Measurements from ENCODE around the gene TM9SF4. TPM values are rescaled to one million over a fixed set of nuclear protein-coding genes. Genes with fewer than 3 reads are reported as not detected.

Gene TM9SF4
- total RNA-seq, 2 experiments from 2014 or later = 43.2 to 66.5 TPM

DNA sequence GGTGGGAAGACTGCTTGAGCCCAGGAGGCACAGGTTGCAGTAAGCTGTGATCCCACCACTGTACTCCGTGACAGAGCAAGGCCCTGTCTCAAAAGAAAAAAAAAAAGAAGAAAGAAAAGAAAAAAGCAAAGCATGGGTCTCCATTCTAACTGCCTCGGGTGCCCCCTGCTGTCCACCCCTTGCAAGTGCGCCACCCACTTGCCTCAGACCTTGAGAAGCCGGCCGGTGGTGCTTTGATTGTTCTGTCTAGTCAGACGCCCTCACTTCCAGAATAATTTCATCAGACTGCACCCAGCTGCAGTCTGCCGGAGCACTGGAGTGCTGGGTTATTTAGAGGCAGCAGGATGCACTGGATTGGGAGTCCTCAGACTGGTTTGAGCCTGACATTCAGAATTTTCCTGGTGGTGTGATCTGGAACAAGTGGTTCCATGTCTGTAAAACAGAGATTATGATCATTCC, 17.6 kb upstream of the TM9SF4 start:
- Mint-ChIP-seq H3K27ac (no peak overlapping the region), H3K4me3 (no peak overlapping the region), H3K27me3 (peaks cover 14% of the 10 kb centered on the region), H3K4me1 (peaks cover 2% of the 10 kb centered on the region), H3K9me3 (ENCODE audit: low read depth) (no peaks in the 10 kb centered on the region), H3K36me3 (ENCODE audit: low read depth) (no peaks in the 10 kb centered on the region)
- ATAC-seq (peak; percentile 96), DNase-seq (peak; percentile 92)
- CTCF ChIA-PET = interaction anchor here (0.8 to 5.1 kb wide), 25 partner anchors 9 to 269 kb away, joined by 3 to 32 read pairs (median 5); partner anchors contain the start of gene PDRG1
- POLR2A ChIA-PET = interaction anchor here (0.5 to 0.6 kb wide), 2 partner anchors 238 to 292 kb away, joined by 3 read pairs; no protein-coding TSS in a partner anchor
- intact Hi-C loops (cut with DNase I, micrococcal nuclease) = loop anchor here (1.0 to 2.0 kb wide), 4 partner anchors 61 to 270 kb away; no protein-coding TSS in a partner anchor

DNA sequence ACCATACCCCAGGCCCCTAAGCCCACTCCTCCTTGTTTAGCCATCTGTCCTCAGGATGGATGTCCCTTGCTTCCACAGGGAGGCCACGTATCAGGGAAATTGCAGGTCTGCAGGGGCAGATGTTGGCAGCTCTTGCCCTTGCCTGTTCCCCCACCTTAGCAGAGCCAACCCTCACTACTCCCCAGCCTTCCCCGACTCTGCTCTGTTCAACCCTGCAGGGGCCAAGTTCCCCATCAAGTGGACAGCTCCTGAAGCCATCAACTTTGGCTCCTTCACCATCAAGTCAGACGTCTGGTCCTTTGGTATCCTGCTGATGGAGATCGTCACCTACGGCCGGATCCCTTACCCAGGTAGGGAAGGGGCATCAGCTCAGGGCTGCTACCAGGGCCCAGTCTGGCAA, 10.7 kb upstream of the TM9SF4 start:
- Mint-ChIP-seq H3K4me3 (no peak overlapping the region), H3K9me3 (ENCODE audit: low read depth) (no peaks in the 10 kb centered on the region), H3K36me3 (ENCODE audit: low read depth) (no peaks in the 10 kb centered on the region), H3K4me1 (no peaks in the 10 kb centered on the region), H3K27ac (no peak overlapping the region), H3K27me3 (peaks cover 14% of the 10 kb centered on the region)
- DNase-seq (no peak), ATAC-seq (no peak)
- intact Hi-C loops (cut with DNase I, micrococcal nuclease) = no loop called here
- CTCF ChIA-PET = interaction anchor here (1.3 to 1.6 kb wide), 2 partner anchors 10 to 252 kb away, joined by 3 to 4 read pairs; partner anchors contain the start of gene TM9SF4
- POLR2A ChIA-PET = no interaction called here

DNA sequence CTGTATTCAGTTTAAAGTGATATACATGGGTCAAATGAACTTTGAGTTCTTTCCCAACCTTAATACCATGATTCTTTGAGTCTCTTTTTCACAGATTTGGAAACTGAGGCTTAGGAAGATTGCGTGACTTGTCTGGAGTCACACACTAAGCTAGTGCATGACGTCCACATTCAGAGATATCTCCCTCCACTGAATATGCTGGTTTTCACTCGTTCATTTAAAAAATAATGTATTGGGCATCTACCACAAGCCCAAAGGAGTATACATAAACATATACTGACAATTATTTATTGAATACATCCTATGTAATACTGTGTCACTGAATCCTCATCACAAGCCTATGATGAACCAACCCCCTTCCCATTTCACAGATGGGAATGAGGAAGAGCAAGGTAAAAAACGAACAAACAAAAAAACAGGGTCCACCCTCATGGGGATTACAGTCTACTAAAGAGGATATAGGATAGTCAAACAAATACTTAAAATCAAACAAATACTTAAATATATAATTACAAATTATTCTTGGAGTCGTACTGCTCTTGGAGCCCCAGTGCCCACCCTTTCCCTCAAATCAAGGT, 611 bp upstream of the TM9SF4 start:
- intact Hi-C loops (cut with DNase I, micrococcal nuclease) = loop anchor here (1.0 to 10.0 kb wide), 9 partner anchors 98 to 1886 kb away; partner anchors contain the start of genes PLAGL2 (in 2 of the 2), POFUT1 (in 2 of the 2), ASXL1 (in 1 of the 2) and KIF3B (in 1 of the 2)

DNA sequence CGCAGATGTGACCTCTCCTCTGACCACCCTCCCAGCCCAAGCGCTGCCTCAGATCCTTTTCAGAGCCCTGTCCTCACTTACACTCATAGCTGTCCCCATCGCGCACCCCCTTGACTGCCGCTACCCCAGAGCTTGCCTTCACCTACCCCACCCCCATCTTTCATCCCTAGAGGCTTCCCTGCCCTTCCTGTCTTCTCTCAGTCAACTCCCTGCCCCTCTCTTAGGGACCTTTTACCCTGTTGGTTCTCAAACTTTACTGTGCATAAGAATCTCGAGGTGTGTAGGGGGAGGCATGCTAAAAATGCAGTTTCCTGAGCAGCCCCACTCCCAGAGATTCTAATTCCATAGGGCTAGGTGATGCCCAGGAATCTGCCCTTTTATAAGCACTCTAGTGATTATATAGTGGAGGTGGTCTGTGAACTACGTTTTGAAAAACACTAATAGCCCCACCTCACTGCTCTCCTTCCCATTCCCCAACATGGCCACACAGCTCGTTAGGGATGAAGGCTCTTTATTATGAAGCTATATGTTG, 725 bp downstream of the TM9SF4 start:
- no peak for ATAC-seq
- intact Hi-C loops (cut with DNase I, micrococcal nuclease) = no loop called here

More for the DNA sequence above, 611 bp upstream of the TM9SF4 start:
- ATAC-seq = no peak
- ChIA-PET POLR2A (no interaction called here), CTCF (interaction anchor here (0.6 to 1.9 kb wide), 5 partner anchors 10 to 286 kb away, joined by 3 to 7 read pairs (median 4); no protein-coding TSS in a partner anchor)
- Mint-ChIP-seq H3K36me3 (ENCODE audit: low read depth) (peaks cover 9% of the 10 kb centered on the region), H3K27me3 (peaks cover 2% of the 10 kb centered on the region), H3K4me3 (peak overlapping the region; percentile 97), H3K4me1 (peaks cover 29% of the 10 kb centered on the region), H3K9me3 (ENCODE audit: low read depth) (no peaks in the 10 kb centered on the region), H3K27ac (no peak overlapping the region)
- DNase-seq = no peak

DNA sequence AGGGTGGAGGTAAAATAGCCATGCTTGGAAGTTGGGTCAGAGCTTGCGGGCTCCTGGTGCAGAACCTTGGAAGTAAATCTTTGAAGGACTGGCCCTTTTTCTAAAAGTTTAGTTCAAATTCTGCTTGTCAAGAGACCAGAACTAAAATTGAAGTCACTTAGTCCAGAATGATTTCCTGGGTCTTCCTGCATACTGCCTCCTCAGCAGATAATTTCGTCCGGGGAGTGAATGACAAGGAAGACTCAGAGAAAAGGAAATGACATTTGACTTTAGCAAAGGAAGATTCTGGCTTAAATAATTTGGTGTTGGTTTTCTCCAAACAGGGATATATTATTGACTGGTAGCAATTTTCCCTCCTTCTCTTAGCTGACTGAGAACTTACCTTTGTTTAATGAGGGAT, 1.2 kb downstream of the TM9SF4 start:
- ATAC-seq (no peak), DNase-seq (no peak)
- ChIA-PET POLR2A (no interaction called here), CTCF (interaction anchor here (0.5 to 1.4 kb wide), 6 partner anchors 9 to 227 kb away, joined by 3 to 6 read pairs (median 4); no protein-coding TSS in a partner anchor)
- Mint-ChIP-seq H3K9me3 (ENCODE audit: low read depth) (no peaks in the 10 kb centered on the region), H3K4me3 (peak overlapping the region; percentile 97), H3K27ac (peak overlapping the region; percentile 99), H3K36me3 (ENCODE audit: low read depth) (peaks cover 15% of the 10 kb centered on the region), H3K4me1 (peaks cover 42% of the 10 kb centered on the region), H3K27me3 (no peaks in the 10 kb centered on the region)
- intact Hi-C loops (cut with DNase I, micrococcal nuclease) = no loop called here

More for the DNA sequence above, 725 bp downstream of the TM9SF4 start:
- Mint-ChIP-seq H3K4me3 (peak overlapping the region; percentile 97), H3K36me3 (ENCODE audit: low read depth) (peaks cover 12% of the 10 kb centered on the region), H3K4me1 (peaks cover 39% of the 10 kb centered on the region), H3K27ac (peak overlapping the region; percentile 99), H3K9me3 (ENCODE audit: low read depth) (no peaks in the 10 kb centered on the region), H3K27me3 (no peaks in the 10 kb centered on the region)
- CTCF ChIA-PET = interaction anchor here (0.5 to 1.7 kb wide), 6 partner anchors 9 to 227 kb away, joined by 3 to 7 read pairs (median 5); no protein-coding TSS in a partner anchor
- DNase-seq = no peak
- POLR2A ChIA-PET = interaction anchor here (0.5 to 0.8 kb wide), 2 partner anchors 95 to 244 kb away, joined by 3 to 4 read pairs; no protein-coding TSS in a partner anchor

DNA sequence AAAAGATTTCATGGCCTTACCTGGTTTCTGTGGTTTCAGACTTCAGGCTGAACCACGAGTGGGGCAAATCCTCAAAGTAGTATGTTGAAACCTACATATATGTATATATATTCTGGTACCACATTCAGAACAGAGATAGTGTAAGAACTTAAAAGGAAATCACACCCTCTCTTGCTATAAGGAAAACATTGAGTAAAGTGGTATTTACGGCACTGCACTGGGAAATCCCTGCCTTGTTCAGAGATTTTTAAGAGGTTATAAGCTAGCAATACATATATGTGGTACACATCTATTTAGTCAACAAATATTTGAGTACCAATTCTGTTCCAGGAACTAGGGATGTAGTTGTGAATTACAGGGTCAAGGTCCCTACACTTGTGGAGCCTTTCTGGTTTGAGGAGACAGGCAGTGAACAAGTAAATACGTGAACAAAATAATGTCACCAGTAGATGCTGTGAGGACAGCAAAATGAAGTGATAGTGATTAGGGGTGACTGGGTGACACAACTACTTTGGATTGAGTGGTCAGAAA, 1.7 kb downstream of the TM9SF4 start:
- Mint-ChIP-seq H3K4me1 (peaks cover 44% of the 10 kb centered on the region), H3K27me3 (no peaks in the 10 kb centered on the region), H3K36me3 (ENCODE audit: low read depth) (peaks cover 15% of the 10 kb centered on the region), H3K4me3 (peak overlapping the region; percentile 97), H3K9me3 (ENCODE audit: low read depth) (no peaks in the 10 kb centered on the region), H3K27ac (peak overlapping the region; percentile 99)
- ATAC-seq (no peak), DNase-seq (no peak)
- CTCF ChIA-PET = interaction anchor here (0.7 to 1.2 kb wide), 3 partner anchors 13 to 226 kb away, joined by 3 to 5 read pairs (median 3); no protein-coding TSS in a partner anchor
- POLR2A ChIA-PET = no interaction called here
- intact Hi-C loops (cut with DNase I, micrococcal nuclease) = no loop called here

DNA sequence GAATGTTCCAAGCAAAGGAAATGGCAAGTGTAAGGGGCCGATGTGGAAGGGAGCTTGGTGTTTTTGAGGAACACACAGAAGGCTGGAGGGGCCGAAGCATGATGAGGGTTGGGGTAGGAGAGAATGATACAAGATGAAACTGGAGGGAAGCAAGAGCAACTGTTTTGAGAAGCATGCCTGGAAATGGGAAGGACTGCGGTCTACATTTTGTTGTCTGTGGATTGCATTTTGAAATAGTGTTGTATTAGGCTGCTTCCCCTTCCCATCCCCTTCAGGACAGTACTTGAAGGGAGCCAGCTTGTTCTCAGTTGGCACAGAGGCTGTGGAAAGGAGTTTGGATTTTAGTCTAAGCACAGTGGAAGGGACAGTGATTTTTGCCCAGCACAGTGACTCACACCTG, 2.2 kb downstream of the TM9SF4 start:
- intact Hi-C loops (cut with DNase I, micrococcal nuclease) = no loop called here
- no peaks in the 10 kb centered on the region for H3K27me3 Mint-ChIP-seq
- peak overlapping the region; percentile 58 for H3K27ac Mint-ChIP-seq
- POLR2A ChIA-PET = interaction anchor here (0.6 to 0.7 kb wide), 2 partner anchors 29 to 94 kb away, joined by 3 read pairs; no protein-coding TSS in a partner anchor
- H3K4me3 Mint-ChIP-seq = peak overlapping the region; percentile 2
- ATAC-seq (no peak), DNase-seq (no peak)
- H3K4me1 Mint-ChIP-seq = peaks cover 49% of the 10 kb centered on the region
- no peaks in the 10 kb centered on the region for H3K9me3 Mint-ChIP-seq (ENCODE audit: low read depth)
- CTCF ChIA-PET = interaction anchor here (0.6 to 1.2 kb wide), 2 partner anchors 12 to 81 kb away, joined by 3 to 4 read pairs; no protein-coding TSS in a partner anchor
- peaks cover 15% of the 10 kb centered on the region for H3K36me3 Mint-ChIP-seq (ENCODE audit: low read depth)

DNA sequence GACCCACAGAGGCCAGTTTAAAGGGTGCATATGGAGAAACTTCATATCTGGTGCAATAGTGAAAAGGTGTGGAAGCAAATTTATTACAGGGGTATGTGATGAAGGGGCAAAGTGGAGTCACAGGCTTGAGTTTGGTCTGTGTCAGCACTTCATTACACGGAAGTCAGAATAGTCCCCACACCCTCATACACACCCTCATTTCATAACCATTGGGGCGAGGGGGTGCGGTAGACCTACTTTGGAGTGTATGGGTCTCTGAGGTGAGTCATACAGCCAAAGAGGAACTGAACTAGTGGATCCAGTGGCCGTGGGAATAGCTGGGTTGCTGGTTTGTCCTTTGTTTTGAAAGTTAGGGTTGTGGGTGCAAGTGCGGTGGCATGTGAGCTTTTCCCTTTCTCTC, 3.3 kb downstream of the TM9SF4 start:
- Mint-ChIP-seq H3K4me1 (peaks cover 57% of the 10 kb centered on the region), H3K36me3 (ENCODE audit: low read depth) (peaks cover 15% of the 10 kb centered on the region), H3K9me3 (ENCODE audit: low read depth) (no peaks in the 10 kb centered on the region), H3K27ac (peak overlapping the region; percentile 7), H3K4me3 (no peak overlapping the region), H3K27me3 (no peaks in the 10 kb centered on the region)
- CTCF ChIA-PET = interaction anchor here (0.7 kb wide), 1 partner anchor 38 kb away, joined by 3 read pairs; no protein-coding TSS in a partner anchor
- POLR2A ChIA-PET = no interaction called here
- no peak for ATAC-seq
- DNase-seq = peak; percentile 15
- intact Hi-C loops (cut with DNase I, micrococcal nuclease) = no loop called here

DNA sequence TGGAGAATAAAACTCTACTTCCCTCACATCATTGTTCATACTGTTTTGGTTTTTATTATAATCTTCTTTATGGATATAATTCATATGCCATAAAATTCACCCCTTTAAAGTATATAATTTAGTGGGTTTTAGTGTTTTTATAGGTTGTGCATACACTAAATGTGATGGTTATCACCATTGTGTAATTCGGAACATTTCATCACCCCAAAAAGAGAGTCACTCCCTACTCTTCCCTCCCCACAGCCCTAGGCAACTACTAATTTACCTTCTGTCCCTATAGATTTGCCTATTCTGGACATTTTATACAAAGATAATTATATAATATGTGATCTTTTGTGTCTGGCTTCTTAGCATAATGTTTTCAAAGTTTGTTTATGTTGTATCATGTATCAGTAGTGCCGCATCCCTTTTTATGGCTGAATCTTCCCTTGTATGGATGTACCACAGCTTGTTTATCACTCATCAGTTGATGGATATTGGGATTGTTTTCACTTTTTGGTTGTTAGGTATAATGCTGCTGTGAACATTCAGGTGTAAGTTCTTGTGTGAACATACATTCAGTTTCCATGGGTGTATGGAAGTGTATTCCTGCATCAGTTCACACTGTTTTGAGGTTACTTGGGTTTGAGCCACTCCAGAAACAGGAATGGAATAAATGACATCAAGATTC, 4.2 kb downstream of the TM9SF4 start:
- ChIA-PET POLR2A (no interaction called here), CTCF (interaction anchor here (0.7 kb wide), 1 partner anchor 38 kb away, joined by 3 read pairs; no protein-coding TSS in a partner anchor)
- no peak for DNase-seq
- Mint-ChIP-seq H3K9me3 (ENCODE audit: low read depth) (no peaks in the 10 kb centered on the region), H3K36me3 (ENCODE audit: low read depth) (peaks cover 15% of the 10 kb centered on the region), H3K4me3 (no peak overlapping the region), H3K27ac (no peak overlapping the region), H3K4me1 (peaks cover 57% of the 10 kb centered on the region), H3K27me3 (no peaks in the 10 kb centered on the region)
- intact Hi-C loops (cut with DNase I, micrococcal nuclease) = no loop called here
- ATAC-seq = no peak

DNA sequence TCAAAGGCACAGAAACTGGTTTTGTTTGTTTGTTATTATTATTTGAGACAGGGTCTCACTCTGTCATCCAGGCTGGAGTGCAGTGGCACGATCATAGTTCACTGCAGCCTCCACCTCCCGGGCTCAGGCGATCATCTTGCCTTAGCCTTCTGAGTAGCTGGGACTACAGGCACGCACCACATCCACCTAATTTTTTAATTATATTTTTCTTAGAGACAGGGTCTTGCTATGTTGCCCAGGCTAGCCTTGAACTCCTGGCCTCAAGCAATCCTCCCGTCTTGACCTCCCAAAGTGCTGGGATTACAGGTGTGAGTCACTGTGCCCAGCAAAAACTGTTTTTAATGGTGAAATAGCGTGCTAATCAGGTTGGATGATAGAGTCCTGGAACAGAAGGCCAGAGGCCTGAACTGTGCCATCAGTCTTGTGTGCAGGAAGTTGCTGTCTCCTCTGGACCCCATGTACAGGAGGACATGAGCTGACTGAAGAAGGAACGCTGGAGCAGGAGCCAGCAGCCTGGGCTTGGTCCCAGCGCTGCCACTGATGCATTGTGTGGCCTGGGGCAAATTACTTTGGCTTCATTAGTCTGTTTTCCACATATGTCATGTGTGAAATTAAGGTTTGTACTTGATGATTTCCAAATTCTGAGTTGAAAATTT, 4.9 kb downstream of the TM9SF4 start:
- Mint-ChIP-seq H3K36me3 (ENCODE audit: low read depth) (peaks cover 15% of the 10 kb centered on the region), H3K27ac (no peak overlapping the region), H3K4me3 (no peak overlapping the region), H3K4me1 (peaks cover 58% of the 10 kb centered on the region), H3K27me3 (no peaks in the 10 kb centered on the region), H3K9me3 (ENCODE audit: low read depth) (no peaks in the 10 kb centered on the region)
- ChIA-PET POLR2A (no interaction called here), CTCF (interaction anchor here (1.3 kb wide), 1 partner anchor 22 kb away, joined by 3 read pairs; no protein-coding TSS in a partner anchor)
- intact Hi-C loops (cut with DNase I, micrococcal nuclease) = no loop called here
- no peak for DNase-seq
- no peak for ATAC-seq
